ENCODE data around the gene HINT1.
"Not testable (repeated sequence)": the region's sequence is repeated elsewhere in the genome, so short reads cannot be mapped to it uniquely, and the experiment has no call there.

HINT1 gene

DNA sequence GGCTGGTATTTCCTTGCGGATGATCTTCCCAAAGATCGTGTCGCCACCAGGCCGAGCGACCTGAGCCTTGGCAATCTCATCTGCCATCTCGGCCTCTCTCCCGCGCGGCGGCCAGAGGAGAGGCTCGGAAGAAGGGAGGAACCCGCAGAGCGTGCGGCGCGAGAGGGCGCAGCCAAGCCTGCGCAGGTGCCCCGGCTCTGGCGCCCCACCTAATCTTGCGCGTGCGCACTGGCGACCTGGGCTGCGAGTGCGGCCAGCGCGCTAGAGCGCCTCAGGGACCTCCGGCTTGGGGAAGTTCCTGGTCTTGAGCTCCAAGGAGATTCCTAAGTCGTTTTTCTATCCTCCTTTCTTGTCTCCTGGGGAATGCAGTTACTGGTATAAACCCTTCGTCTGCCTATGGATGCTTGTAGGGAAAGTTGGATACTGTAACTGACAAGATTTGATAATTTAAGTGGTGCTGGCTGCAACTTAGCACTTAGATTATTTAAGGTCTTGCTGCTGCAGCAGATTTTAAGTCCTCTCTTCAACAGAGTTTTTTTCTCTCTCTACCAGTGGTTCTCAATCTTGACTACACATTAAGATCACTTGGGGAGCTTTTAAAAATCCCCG, at the start of gene HINT1:
Gene HINT1 (minus strand): TSS at position 138 of the 609 bp plus-strand sequence. CDS start 51 bp downstream, at position 87.
- TF ChIP-seq ZNF274 (IDR thresholded peaks at IDR 0.05; ENCODE audit: low read depth, low read length) = no peak
- H3K4me3 ChIP-seq (ENCODE audit: low read length) = peak within 1 kb of the TSS; percentile 90

- no peak for TF ChIP-seq ZNF274 (IDR thresholded peaks at IDR 0.05; ENCODE audit: low read depth, low read length)
- peak overlapping the region; percentile 14; the same call in 1 of the 2 replicates for H3K4me3 ChIP-seq (ENCODE audit: low read length)
These were observed 49.7 kb upstream of the HINT1 start for GRCh38 chr5:131214609-131215227.

- H3K4me3 ChIP-seq (ENCODE audit: low read length) = peak overlapping the region; percentile 46; the same call in 1 of the 2 replicates
- no peak for TF ChIP-seq ZNF274 (IDR thresholded peaks at IDR 0.05; ENCODE audit: low read depth, low read length)
These were observed 47.5 kb upstream of the HINT1 start for GRCh38 chr5:131212471-131213021.

DNA sequence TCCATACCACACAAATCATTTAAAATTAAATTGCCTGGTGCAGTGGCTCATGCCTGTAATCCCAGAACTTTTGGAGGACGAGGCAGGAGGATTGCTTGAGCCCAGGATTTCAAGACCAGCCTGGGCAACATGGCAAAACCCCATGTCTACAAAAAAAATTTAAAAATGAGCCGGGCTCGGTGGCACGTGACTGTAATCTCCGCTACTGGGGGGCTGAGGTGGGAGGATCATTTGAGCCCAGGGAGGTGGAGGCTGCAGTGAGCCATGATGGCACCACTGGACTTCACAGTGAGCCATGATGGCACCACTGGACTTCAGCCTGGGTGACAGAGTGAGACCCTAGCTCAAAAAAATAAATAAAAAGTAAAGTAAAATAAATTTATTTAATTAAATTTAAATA, 46.6 kb upstream of the HINT1 start:
- peak overlapping the region; percentile 65 for H3K4me3 ChIP-seq (ENCODE audit: low read length)
- no peak for TF ChIP-seq ZNF274 (IDR thresholded peaks at IDR 0.05; ENCODE audit: low read depth, low read length)

DNA sequence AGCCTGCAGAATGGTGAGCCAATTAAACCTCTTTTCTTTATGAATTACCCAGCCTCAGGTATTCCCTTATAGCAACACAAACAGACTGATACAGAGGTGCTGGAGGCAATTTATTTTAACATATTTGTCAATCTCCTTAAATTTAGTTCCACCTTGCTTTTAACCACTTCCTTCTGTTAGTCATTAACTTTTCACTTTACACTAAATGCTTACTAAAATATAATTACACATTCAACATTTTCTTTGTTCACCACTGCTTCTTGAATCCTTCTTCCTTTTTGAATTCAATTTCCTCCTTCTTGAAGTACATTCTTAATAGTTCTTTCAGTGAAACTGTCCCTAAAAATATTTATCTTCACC, 45.1 kb upstream of the HINT1 start:
- H3K4me3 ChIP-seq (ENCODE audit: low read length) = peak overlapping the region; percentile 65
- TF ChIP-seq ZNF274 (IDR thresholded peaks at IDR 0.05; ENCODE audit: low read depth, low read length) = no peak

DNA sequence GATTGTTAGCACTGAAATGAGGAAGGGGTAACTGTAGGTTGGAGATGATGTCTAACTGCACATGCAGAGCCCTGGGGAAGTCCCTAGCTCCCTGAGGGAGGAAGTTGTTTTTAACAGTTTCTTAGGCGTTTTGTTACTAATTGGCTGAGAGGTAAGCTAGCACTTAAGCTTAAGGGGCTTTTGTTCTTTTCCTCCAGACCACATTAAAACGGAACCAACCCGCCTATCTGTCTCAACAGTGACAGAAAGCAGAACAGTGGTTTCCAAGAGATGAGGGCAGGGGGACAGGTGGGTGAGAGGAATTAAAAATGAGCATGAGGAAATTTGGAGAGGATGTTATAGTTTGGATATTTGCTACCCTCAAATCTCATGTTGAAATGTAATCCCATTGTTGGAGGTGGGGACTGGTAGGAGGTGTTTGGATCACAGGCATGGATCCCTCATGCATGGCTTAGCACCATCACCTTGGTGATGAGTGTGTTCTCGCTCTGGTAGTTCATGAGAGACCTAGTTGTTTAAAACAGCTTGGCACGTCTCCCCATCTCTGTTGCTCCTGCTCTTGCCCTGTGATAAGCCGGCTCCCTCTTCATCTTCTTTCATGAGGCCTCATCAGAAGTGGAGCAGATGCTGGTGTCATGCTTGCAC, 44.6 kb upstream of the HINT1 start:
- peak overlapping the region; percentile 57 for H3K4me3 ChIP-seq (ENCODE audit: low read length)
- TF ChIP-seq ZNF274 (IDR thresholded peaks at IDR 0.05; ENCODE audit: low read depth, low read length) = no peak

DNA sequence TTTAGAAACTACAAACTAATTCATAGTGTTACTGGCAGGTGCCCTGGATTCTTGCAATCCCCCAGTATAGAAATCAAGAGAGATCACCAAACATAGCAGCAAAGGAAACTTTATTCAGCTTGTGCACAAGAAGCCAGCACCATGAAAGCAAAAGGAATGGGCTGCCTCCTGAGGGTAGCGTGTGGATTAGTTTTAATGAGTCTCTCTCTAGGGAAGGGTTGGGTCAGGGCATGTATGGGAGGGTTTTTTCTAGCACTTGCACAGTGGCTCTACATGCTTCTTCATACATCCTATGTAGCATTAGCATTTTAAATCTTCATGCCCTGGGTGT, 44.1 kb upstream of the HINT1 start:
- H3K4me3 ChIP-seq (ENCODE audit: low read length) = peak overlapping the region; percentile 57; the same call in 1 of the 2 replicates
- TF ChIP-seq ZNF274 (IDR thresholded peaks at IDR 0.05; ENCODE audit: low read depth, low read length) = no peak

DNA sequence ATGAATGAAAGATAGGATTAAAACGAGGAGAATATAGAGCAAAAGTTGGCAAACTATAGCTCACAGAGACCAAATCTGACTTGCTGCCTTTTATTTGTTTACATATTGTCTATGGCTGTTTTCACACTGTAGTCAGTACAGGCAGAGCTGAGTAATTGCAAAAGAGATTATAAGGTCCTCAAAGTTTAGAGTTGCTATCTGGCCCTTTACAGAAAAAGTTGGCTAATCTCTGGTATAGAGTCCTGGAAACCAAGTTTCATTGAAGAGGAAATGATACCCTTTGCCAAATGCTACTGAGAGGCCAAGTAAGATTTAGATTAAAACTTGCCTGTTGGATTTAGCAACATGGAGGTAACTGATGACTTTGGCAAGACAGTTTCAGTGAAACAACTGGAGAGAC, 41.7 kb upstream of the HINT1 start:
- H3K4me3 ChIP-seq (ENCODE audit: low read length) = no peak overlapping the region
- TF ChIP-seq ZNF274 (IDR thresholded peaks at IDR 0.05; ENCODE audit: low read depth, low read length) = no peak

GRCh38 chr5:131206061-131206460, 41.0 kb upstream of the HINT1 start:
- no peak for TF ChIP-seq ZNF274 (IDR thresholded peaks at IDR 0.05; ENCODE audit: low read depth, low read length)
- no peak overlapping the region for H3K4me3 ChIP-seq (ENCODE audit: low read length)

- no peak for TF ChIP-seq ZNF274 (IDR thresholded peaks at IDR 0.05; ENCODE audit: low read depth, low read length)
- H3K4me3 ChIP-seq (ENCODE audit: low read length) = no peak overlapping the region
These were observed 39.9 kb upstream of the HINT1 start for GRCh38 chr5:131204964-131205363.

- TF ChIP-seq ZNF274 (IDR thresholded peaks at IDR 0.05; ENCODE audit: low read depth, low read length) = no peak
- H3K4me3 ChIP-seq (ENCODE audit: low read length) = no peak overlapping the region
These were observed 35.5 kb upstream of the HINT1 start for GRCh38 chr5:131200560-131200959.

GRCh38 chr5:131198625-131199024, 33.6 kb upstream of the HINT1 start:
- no peak overlapping the region for H3K4me3 ChIP-seq (ENCODE audit: low read length)
- no peak for TF ChIP-seq ZNF274 (IDR thresholded peaks at IDR 0.05; ENCODE audit: low read depth, low read length)

GRCh38 chr5:131196331-131196730, 31.3 kb upstream of the HINT1 start:
- H3K4me3 ChIP-seq (ENCODE audit: low read length) = no peak overlapping the region

GRCh38 chr5:131195696-131196095, 30.6 kb upstream of the HINT1 start:
- TF ChIP-seq ZNF274 (IDR thresholded peaks at IDR 0.05; ENCODE audit: low read depth, low read length) = no peak

More at GRCh38 chr5:131196331-131196730, 31.3 kb upstream of the HINT1 start:
- no peak for TF ChIP-seq ZNF274 (IDR thresholded peaks at IDR 0.05; ENCODE audit: low read depth, low read length)

DNA sequence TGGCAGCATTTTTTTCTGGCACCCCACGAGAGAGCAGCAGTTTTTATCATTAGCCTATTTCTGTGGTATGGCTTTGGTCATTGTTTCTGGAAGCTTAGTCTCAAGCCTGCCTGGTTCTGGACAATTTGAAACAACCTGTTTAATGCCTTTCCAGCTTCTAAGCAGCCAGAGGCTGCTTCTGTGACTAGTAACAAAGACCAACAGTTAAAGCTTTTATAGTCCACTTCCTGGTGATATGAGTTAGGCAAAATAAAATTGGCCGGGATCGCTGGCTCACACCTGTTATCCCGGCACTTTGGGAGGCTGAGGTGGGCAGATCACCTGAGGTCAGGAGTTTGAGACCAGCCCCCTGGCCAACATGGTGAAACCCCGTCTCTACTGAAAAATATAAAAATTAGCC, 29.7 kb upstream of the HINT1 start:
- TF ChIP-seq ZNF274 (IDR thresholded peaks at IDR 0.05; ENCODE audit: low read depth, low read length) = no peak

More at GRCh38 chr5:131195696-131196095, 30.6 kb upstream of the HINT1 start:
- H3K4me3 ChIP-seq (ENCODE audit: low read length) = no peak overlapping the region

GRCh38 chr5:131193897-131194296, 28.8 kb upstream of the HINT1 start:
- H3K4me3 ChIP-seq (ENCODE audit: low read length) = not testable (repeated sequence)

More for the DNA sequence above, 29.7 kb upstream of the HINT1 start:
- no peak overlapping the region for H3K4me3 ChIP-seq (ENCODE audit: low read length)
